Measurements from ENCODE around the gene YIPF4. TPM values are rescaled to one million over a fixed set of nuclear protein-coding genes. Genes with fewer than 3 reads are reported as not detected.
"Not testable (repeated sequence)": the region's sequence is repeated elsewhere in the genome, so short reads cannot be mapped to it uniquely, and the experiment has no call there.

The YIPF4 gene
- total RNA-seq, 1 donor from 2014 or later: 10.6 TPM

- Histone ChIP-seq H3K27ac (no peak within 1 kb of the TSS), H3K4me1 (no peaks in the 10 kb centered on the region), H3K27me3 (no peaks in the 10 kb centered on the region), H3K36me3 (no peaks in the 10 kb centered on the region), H3K4me3 (no peak within 1 kb of the TSS), H3K9me3 (no peaks in the 10 kb centered on the region)
- intact Hi-C loops (cut with DNase I): no loop called here
- TF ChIP-seq POLR2AphosphoS5 (IDR thresholded peaks at IDR 0.05; ENCODE audit: insufficient read depth in 1 of 2, low read depth in 1 of 2): no peak
- TF ChIP-seq POLR2A (IDR thresholded peaks at IDR 0.05): no peak
- TF ChIP-seq, protein P1, sequence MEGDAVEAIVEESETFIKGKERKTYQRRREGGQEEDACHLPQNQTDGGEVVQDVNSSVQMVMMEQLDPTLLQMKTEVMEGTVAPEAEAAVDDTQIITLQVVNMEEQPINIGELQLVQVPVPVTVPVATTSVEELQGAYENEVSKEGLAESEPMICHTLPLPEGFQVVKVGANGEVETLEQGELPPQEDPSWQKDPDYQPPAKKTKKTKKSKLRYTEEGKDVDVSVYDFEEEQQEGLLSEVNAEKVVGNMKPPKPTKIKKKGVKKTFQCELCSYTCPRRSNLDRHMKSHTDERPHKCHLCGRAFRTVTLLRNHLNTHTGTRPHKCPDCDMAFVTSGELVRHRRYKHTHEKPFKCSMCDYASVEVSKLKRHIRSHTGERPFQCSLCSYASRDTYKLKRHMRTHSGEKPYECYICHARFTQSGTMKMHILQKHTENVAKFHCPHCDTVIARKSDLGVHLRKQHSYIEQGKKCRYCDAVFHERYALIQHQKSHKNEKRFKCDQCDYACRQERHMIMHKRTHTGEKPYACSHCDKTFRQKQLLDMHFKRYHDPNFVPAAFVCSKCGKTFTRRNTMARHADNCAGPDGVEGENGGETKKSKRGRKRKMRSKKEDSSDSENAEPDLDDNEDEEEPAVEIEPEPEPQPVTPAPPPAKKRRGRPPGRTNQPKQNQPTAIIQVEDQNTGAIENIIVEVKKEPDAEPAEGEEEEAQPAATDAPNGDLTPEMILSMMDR (IDR thresholded peaks at IDR 0.05): no peak
- DNase-seq (ENCODE audit: extremely low spot score in 2 of 2): no peak
Measured at GRCh38 chr2:32264422-32265105, 13.1 kb upstream of the YIPF4 start, which contains the start of gene NLRC4. Gene NLRC4, minus strand, starts transcription at chr2:32264886. Its CDS starts 8,111 bp downstream, at chr2:32256775.

GRCh38 chr2:32271063-32271462, 6.6 kb upstream of the YIPF4 start:
- H3K27me3 ChIP-seq: no peaks in the 10 kb centered on the region
- no peak for TF ChIP-seq POLR2AphosphoS5 (IDR thresholded peaks at IDR 0.05; ENCODE audit: insufficient read depth in 1 of 2, low read depth in 1 of 2)
- TF ChIP-seq, protein P1 (IDR thresholded peaks at IDR 0.05): no peak
- no peak for TF ChIP-seq POLR2A (IDR thresholded peaks at IDR 0.05)
- H3K36me3 ChIP-seq: no peaks in the 10 kb centered on the region
- no peak for DNase-seq (ENCODE audit: extremely low spot score in 2 of 2)
- no peak overlapping the region for H3K27ac ChIP-seq
- H3K4me1 ChIP-seq: no peaks in the 10 kb centered on the region
- intact Hi-C loops (cut with DNase I): no loop called here
- no peaks in the 10 kb centered on the region for H3K9me3 ChIP-seq
- H3K4me3 ChIP-seq: no peak overlapping the region

- DNase-seq (ENCODE audit: extremely low spot score in 2 of 2): no peak
- intact Hi-C loops (cut with DNase I): no loop called here
- H3K9me3 ChIP-seq: no peaks in the 10 kb centered on the region
- no peak overlapping the region for H3K27ac ChIP-seq
- H3K4me3 ChIP-seq: no peak overlapping the region
- H3K27me3 ChIP-seq: no peaks in the 10 kb centered on the region
- H3K4me1 ChIP-seq: peaks cover 5% of the 10 kb centered on the region
- TF ChIP-seq POLR2AphosphoS5 (IDR thresholded peaks at IDR 0.05; ENCODE audit: insufficient read depth in 1 of 2, low read depth in 1 of 2) (no peak), POLR2A (IDR thresholded peaks at IDR 0.05) (no peak)
- TF ChIP-seq, protein P1 (IDR thresholded peaks at IDR 0.05): no peak
- H3K36me3 ChIP-seq: no peaks in the 10 kb centered on the region
Measured at GRCh38 chr2:32272279-32272678, 5.4 kb upstream of the YIPF4 start.

DNA sequence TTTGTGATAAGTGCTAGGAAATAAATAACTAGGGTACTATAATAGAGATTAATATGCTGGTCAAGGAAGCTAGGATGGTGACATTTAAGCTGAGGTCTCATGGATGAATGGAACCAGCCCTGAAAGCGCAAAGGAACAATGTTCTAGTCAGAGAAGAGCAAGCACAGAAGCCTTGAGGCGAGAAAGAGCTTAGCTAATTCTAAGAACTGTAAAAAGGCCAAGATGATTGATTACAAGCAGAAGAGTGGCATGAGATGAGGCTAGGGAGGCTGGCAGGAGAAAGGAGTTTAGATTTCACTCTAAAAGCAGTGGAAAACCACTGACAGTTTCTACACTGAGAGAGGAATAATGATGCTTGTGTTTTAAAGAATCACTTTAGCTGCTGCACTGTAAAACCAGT, 3.4 kb upstream of the YIPF4 start:
- Histone ChIP-seq H3K36me3 (no peaks in the 10 kb centered on the region), H3K4me3 (no peak overlapping the region), H3K9me3 (no peaks in the 10 kb centered on the region), H3K27ac (no peak overlapping the region), H3K27me3 (no peaks in the 10 kb centered on the region), H3K4me1 (peaks cover 17% of the 10 kb centered on the region)
- no peak for DNase-seq (ENCODE audit: extremely low spot score in 2 of 2)
- TF ChIP-seq POLR2AphosphoS5 (IDR thresholded peaks at IDR 0.05; ENCODE audit: insufficient read depth in 1 of 2, low read depth in 1 of 2) (no peak), POLR2A (IDR thresholded peaks at IDR 0.05) (no peak)
- TF ChIP-seq, protein P1 (IDR thresholded peaks at IDR 0.05): no peak
- intact Hi-C loops (cut with DNase I): no loop called here

- H3K36me3 ChIP-seq; H3K9me3 ChIP-seq; intact Hi-C loops (cut with DNase I); DNase-seq (ENCODE audit: extremely low spot score in 2 of 2); H3K27ac ChIP-seq; H3K4me3 ChIP-seq; H3K27me3 ChIP-seq: not testable (repeated sequence)
- peaks cover 30% of the 10 kb centered on the region for H3K4me1 ChIP-seq
Measured at GRCh38 chr2:32275790-32276189, 1.9 kb upstream of the YIPF4 start.

Measured in vagina (tissue), 2 donors.